Measurements from ENCODE around the gene MICALL2.

Gene MICALL2

DNA sequence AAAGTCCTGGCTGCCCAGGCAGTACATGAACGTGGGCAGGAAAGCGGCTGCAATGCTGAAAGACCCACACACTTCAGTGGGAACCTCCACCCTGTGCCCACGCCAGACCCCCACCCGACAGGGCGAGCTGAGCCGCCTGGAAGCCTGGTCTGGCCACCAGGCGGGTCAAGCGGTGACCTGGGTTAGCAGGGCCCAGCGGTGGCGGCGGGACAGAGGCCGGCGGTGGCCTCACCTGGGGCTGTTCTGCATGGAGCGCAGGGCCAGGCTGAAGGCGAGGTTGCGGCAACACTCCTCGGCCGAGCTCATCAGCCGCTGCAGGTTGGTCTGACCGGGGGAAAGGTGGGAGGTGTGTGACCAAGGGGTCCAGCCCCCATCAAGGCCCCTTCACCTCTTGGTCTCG is 11.6 kb upstream of the MICALL2 start:
- Histone ChIP-seq H3K9me3 (ENCODE audit: control insufficient read depth in 2 of 2, low read length in 2 of 2) (no peaks in the 10 kb centered on the region), H3K4me3 (ENCODE audit: low read length in 2 of 2) (no peak overlapping the region), H3K27ac (ENCODE audit: low read depth in 2 of 2, low read length in 2 of 2) (no peak overlapping the region), H3K9ac (ENCODE audit: low read depth in 1 of 2, low read length in 2 of 2) (no peak overlapping the region), H3K27me3 (ENCODE audit: control insufficient read depth in 2 of 2, insufficient read depth in 2 of 2, low read length in 2 of 2) (no peaks in the 10 kb centered on the region), H3K4me1 (ENCODE audit: control insufficient read depth in 2 of 2, insufficient read depth in 2 of 2, low read length in 2 of 2) (peaks cover 11 to 19% of the 10 kb centered on the region in 2 donors), H3K36me3 (ENCODE audit: control insufficient read depth in 2 of 2, insufficient read depth in 2 of 2, low read length in 2 of 2) (peaks cover 17% of the 10 kb centered on the region in 2 donors)

DNA sequence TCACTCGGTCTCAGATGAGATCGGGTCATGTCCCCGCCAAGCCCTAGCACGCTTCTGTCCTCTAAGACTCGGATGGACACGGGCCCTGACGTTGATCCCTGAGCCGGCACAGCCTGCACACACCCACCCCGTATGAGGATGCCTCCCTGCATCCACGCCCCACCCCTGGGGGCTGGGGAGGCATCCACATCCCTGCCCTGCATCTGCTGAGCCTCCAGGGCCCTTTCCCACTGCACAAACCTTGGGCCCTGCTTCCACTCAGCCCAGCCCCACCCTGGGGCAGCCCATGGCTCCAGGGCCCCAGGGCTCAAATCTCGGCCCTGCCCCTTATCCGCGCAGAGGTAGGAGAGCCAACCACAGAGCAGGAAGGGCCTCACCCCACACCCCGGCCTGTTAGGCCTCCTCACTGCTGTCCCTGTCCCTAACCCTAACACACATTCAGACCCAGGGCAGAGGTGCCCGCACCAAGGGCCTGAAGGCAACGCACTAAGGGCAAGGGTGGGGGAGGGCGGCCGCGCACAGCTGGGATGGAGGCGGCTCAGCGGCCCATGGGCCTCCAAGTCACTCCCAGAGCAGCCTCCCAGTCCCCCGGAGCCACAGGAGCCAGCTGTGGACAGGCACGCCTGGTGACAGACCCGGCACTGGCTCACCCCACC is 9.5 kb upstream of the MICALL2 start:
- Histone ChIP-seq H3K9me3 (ENCODE audit: control insufficient read depth in 2 of 2, low read length in 2 of 2) (no peaks in the 10 kb centered on the region), H3K9ac (ENCODE audit: low read depth in 1 of 2, low read length in 2 of 2) (no peak overlapping the region), H3K27ac (ENCODE audit: low read depth in 2 of 2, low read length in 2 of 2) (no peak overlapping the region), H3K4me3 (ENCODE audit: low read length in 2 of 2) (no peak overlapping the region), H3K36me3 (ENCODE audit: control insufficient read depth in 2 of 2, insufficient read depth in 2 of 2, low read length in 2 of 2) (peaks cover 11 to 15% of the 10 kb centered on the region in 2 donors), H3K4me1 (ENCODE audit: control insufficient read depth in 2 of 2, insufficient read depth in 2 of 2, low read length in 2 of 2) (peaks cover 13 to 19% of the 10 kb centered on the region in 2 donors), H3K27me3 (ENCODE audit: control insufficient read depth in 2 of 2, insufficient read depth in 2 of 2, low read length in 2 of 2) (no peaks in the 10 kb centered on the region)

DNA sequence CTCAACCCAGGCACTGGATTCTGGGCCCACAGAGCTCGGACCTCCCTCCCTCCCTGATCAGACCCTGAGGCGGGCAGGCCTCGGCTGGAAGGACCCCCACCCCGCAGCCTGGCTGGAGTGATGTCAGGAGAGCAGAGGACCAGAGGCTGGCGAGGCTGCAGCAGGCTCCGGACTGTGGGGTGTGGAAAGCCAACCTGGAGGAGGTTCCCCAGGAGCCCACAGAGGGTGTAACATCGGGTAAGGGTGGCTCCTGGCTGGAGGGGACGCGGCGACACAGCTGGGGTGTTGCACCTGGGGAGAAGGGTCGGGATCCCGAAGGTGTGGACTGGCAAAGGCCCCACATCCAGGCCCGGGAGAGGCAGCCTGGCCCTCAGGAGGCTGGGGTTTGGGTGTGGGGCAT is 8.9 kb upstream of the MICALL2 start:
- H3K9ac ChIP-seq (ENCODE audit: low read depth in 1 of 2, low read length in 2 of 2) = no peak overlapping the region
- H3K27me3 ChIP-seq (ENCODE audit: control insufficient read depth in 2 of 2, insufficient read depth in 2 of 2, low read length in 2 of 2) = no peaks in the 10 kb centered on the region
- peaks cover 6 to 12% of the 10 kb centered on the region in 2 donors for H3K36me3 ChIP-seq (ENCODE audit: control insufficient read depth in 2 of 2, insufficient read depth in 2 of 2, low read length in 2 of 2)
- peaks cover 19 to 25% of the 10 kb centered on the region in 2 donors for H3K4me1 ChIP-seq (ENCODE audit: control insufficient read depth in 2 of 2, insufficient read depth in 2 of 2, low read length in 2 of 2)
- no peaks in the 10 kb centered on the region for H3K9me3 ChIP-seq (ENCODE audit: control insufficient read depth in 2 of 2, low read length in 2 of 2)
- H3K27ac ChIP-seq (ENCODE audit: low read depth in 2 of 2, low read length in 2 of 2) = no peak overlapping the region
- H3K4me3 ChIP-seq (ENCODE audit: low read length in 2 of 2) = no peak overlapping the region

GRCh38 chr7:1466524-1467271 is 7.4 kb upstream of the MICALL2 start:
- Histone ChIP-seq H3K4me3 (ENCODE audit: low read length in 2 of 2) (no peak overlapping the region), H3K27me3 (ENCODE audit: control insufficient read depth in 2 of 2, insufficient read depth in 2 of 2, low read length in 2 of 2) (no peaks in the 10 kb centered on the region), H3K4me1 (ENCODE audit: control insufficient read depth in 2 of 2, insufficient read depth in 2 of 2, low read length in 2 of 2) (peaks cover 30 to 40% of the 10 kb centered on the region in 2 donors), H3K36me3 (ENCODE audit: control insufficient read depth in 2 of 2, insufficient read depth in 2 of 2, low read length in 2 of 2) (peaks cover 5% of the 10 kb centered on the region in 2 donors), H3K9me3 (ENCODE audit: control insufficient read depth in 2 of 2, low read length in 2 of 2) (no peaks in the 10 kb centered on the region), H3K9ac (ENCODE audit: low read depth in 1 of 2, low read length in 2 of 2) (peak overlapping the region; percentile 41 to 67), H3K27ac (ENCODE audit: low read depth in 2 of 2, low read length in 2 of 2) (peak overlapping the region; percentile 49 to 65)

DNA sequence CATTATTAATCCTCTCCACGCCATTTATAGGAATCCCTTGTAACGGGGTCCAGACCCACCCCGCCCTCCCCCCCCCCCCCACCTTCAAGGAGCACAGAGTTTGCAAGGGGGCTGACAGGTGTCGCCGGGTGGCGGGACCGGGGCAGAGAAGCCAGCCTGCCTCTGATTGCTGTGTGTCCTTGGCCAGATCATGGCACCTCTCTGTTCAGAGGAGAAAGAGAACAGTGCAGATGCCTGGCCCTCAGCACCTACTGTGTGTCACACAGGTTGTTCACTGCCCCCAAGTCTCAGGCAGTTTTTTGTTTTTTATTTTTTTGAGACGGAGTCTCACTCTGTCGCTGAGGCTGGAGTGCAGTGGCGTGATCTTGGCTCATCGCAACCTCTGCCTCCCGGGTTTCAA is 5.4 kb upstream of the MICALL2 start:
- Histone ChIP-seq H3K27me3 (ENCODE audit: control insufficient read depth in 2 of 2, insufficient read depth in 2 of 2, low read length in 2 of 2) (no peaks in the 10 kb centered on the region), H3K9me3 (ENCODE audit: control insufficient read depth in 2 of 2, low read length in 2 of 2) (no peaks in the 10 kb centered on the region), H3K4me3 (ENCODE audit: low read length in 2 of 2) (no peak overlapping the region), H3K4me1 (ENCODE audit: control insufficient read depth in 2 of 2, insufficient read depth in 2 of 2, low read length in 2 of 2) (peaks cover 42 to 57% of the 10 kb centered on the region in 2 donors), H3K9ac (ENCODE audit: low read depth in 1 of 2, low read length in 2 of 2) (no peak overlapping the region), H3K36me3 (ENCODE audit: control insufficient read depth in 2 of 2, insufficient read depth in 2 of 2, low read length in 2 of 2) (peaks cover 1% of the 10 kb centered on the region in 2 donors), H3K27ac (ENCODE audit: low read depth in 2 of 2, low read length in 2 of 2) (no peak overlapping the region)

DNA sequence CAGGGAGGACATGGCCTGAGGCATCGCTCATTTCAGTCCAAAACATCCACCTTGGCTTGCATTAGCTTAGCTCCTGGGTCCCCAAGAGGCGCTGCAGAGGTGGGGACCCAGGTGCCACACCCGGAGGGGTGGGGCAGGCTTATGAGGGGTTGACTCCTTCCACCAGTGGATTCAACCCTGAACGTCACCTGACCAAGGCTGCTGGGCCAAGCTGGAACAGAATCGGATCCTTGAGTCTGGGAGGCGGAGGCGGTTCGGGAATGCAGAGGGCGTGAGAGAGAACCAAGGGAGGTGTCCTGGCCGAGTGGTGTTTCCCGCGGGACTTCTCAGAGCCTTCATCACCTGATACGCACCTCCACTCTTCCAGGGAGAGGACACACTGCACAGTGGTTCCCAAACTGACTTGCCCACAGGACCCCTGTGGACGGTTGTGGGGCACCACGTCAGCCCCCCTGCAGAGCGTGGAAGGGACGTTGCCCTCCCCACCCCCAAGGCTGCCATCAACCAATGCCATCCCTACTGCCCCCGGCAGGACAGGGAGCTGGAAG is 4.5 kb upstream of the MICALL2 start:
- H3K9me3 ChIP-seq (ENCODE audit: control insufficient read depth in 2 of 2, low read length in 2 of 2) = no peaks in the 10 kb centered on the region
- H3K4me1 ChIP-seq (ENCODE audit: control insufficient read depth in 2 of 2, insufficient read depth in 2 of 2, low read length in 2 of 2) = peaks cover 44 to 59% of the 10 kb centered on the region in 2 donors
- H3K4me3 ChIP-seq (ENCODE audit: low read length in 2 of 2) = no peak overlapping the region
- H3K27ac ChIP-seq (ENCODE audit: low read depth in 2 of 2, low read length in 2 of 2) = peak overlapping the region; percentile 97 to 99
- H3K36me3 ChIP-seq (ENCODE audit: control insufficient read depth in 2 of 2, insufficient read depth in 2 of 2, low read length in 2 of 2) = no peaks in the 10 kb centered on the region
- no peaks in the 10 kb centered on the region for H3K27me3 ChIP-seq (ENCODE audit: control insufficient read depth in 2 of 2, insufficient read depth in 2 of 2, low read length in 2 of 2)
- H3K9ac ChIP-seq (ENCODE audit: low read depth in 1 of 2, low read length in 2 of 2) = no peak overlapping the region

GRCh38 chr7:1461646-1462375 is 2.5 kb upstream of the MICALL2 start:
- peaks cover 60 to 72% of the 10 kb centered on the region in 2 donors for H3K4me1 ChIP-seq (ENCODE audit: control insufficient read depth in 2 of 2, insufficient read depth in 2 of 2, low read length in 2 of 2)
- no peaks in the 10 kb centered on the region for H3K9me3 ChIP-seq (ENCODE audit: control insufficient read depth in 2 of 2, low read length in 2 of 2)
- no peaks in the 10 kb centered on the region for H3K36me3 ChIP-seq (ENCODE audit: control insufficient read depth in 2 of 2, insufficient read depth in 2 of 2, low read length in 2 of 2)
- peak overlapping the region in 1 of 2 donors; percentile 26 for H3K4me3 ChIP-seq (ENCODE audit: low read length in 2 of 2)
- H3K27me3 ChIP-seq (ENCODE audit: control insufficient read depth in 2 of 2, insufficient read depth in 2 of 2, low read length in 2 of 2) = no peaks in the 10 kb centered on the region
- peak overlapping the region; percentile 97 to 99 for H3K27ac ChIP-seq (ENCODE audit: low read depth in 2 of 2, low read length in 2 of 2)
- peak overlapping the region; percentile 63 to 87 for H3K9ac ChIP-seq (ENCODE audit: low read depth in 1 of 2, low read length in 2 of 2)

DNA sequence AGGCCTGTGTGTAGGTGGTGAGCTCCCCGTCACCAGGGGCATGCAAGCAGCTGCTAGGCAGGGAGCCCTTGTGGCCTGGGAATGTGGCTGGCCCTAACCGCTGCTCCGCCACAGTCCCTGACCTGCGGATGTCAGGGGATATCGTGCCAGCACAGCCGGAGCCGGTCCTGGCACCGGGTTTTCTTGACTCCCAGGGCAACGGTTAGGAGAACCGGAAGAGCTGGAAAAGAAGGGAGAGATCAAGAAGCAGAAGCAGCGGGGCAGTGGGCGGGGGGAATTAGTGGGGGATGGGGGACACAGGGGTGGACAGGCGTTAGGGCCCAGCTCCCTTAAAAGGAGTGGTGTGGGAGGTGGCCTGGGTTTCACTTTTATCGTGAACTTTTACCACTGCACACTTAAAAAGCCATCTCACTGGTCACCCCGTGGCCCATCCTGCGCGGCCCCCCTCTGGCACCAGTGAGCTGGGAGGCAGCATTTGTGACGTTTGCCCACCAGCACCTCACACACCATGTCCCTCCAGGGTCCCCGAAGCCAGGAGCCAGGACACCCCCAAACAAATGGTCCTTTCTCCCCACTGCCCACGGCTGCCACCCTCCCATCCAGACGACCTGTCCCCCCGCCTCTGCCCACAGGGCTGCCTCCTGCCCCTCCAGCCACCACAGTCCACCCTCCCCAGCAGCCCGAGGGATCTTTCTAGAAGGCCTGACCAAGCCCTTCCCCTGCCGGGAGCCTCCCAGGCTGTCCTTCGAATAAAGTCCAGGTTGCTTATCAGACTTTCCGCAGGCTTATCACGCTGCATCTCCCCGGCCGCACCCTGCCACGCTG is 1.8 kb upstream of the MICALL2 start:
- H3K9me3 ChIP-seq (ENCODE audit: control insufficient read depth in 2 of 2, low read length in 2 of 2) = no peaks in the 10 kb centered on the region
- H3K27ac ChIP-seq (ENCODE audit: low read depth in 2 of 2, low read length in 2 of 2) = peak overlapping the region; percentile 97 to 99
- H3K9ac ChIP-seq (ENCODE audit: low read depth in 1 of 2, low read length in 2 of 2) = peak overlapping the region; percentile 75 to 87
- H3K36me3 ChIP-seq (ENCODE audit: control insufficient read depth in 2 of 2, insufficient read depth in 2 of 2, low read length in 2 of 2) = no peaks in the 10 kb centered on the region
- peak overlapping the region; percentile 67 to 76 for H3K4me3 ChIP-seq (ENCODE audit: low read length in 2 of 2)
- H3K4me1 ChIP-seq (ENCODE audit: control insufficient read depth in 2 of 2, insufficient read depth in 2 of 2, low read length in 2 of 2) = peaks cover 60 to 71% of the 10 kb centered on the region in 2 donors
- no peaks in the 10 kb centered on the region for H3K27me3 ChIP-seq (ENCODE audit: control insufficient read depth in 2 of 2, insufficient read depth in 2 of 2, low read length in 2 of 2)

DNA sequence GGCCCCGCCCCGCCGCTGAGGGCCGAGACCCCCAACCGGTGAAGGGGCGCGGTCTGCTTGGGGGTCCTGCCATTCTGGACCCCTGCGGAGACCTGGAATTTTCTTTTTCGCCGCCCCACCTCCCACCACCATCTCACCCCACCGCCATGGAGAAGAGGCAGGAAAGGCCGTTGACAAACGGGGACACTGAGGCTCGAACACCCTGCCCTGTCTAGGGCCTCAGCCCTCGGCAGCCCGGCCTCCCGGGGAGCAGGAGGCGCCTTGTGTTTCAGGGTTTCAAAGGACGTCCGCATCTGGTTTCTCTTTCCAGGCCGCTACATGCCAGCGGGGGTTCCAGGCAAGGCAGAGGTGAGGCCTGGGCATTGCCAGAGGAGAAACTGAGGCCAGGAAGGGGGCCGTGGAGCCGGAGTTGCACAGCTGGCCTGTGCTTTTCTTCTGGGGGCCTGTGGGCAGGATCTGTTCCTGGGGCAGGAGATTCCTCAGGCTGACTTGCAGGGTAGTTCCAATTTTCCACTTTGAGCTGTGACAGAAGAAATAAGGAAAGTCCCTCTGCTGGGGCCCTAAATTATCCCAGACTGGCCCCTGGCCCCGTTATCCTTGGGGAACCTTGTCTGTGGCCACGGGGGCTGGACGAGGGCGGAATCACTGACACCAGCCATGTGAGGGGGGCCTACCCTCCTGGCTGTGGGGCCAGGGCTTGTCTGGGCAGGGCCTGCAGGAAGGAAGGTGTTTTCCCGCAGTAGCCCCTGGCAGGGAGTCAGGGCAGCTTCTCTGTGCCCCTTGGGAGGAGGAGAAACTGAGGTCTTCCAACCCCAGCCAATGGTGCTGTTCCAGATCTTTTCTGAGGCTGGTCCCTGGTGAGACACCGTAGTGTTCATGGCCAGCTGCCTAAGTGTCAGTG is 900 bp upstream of the MICALL2 start:
- no peaks in the 10 kb centered on the region for H3K9me3 ChIP-seq (ENCODE audit: control insufficient read depth in 2 of 2, low read length in 2 of 2)
- H3K27me3 ChIP-seq (ENCODE audit: control insufficient read depth in 2 of 2, insufficient read depth in 2 of 2, low read length in 2 of 2) = no peaks in the 10 kb centered on the region
- peak overlapping the region; percentile 75 to 87 for H3K9ac ChIP-seq (ENCODE audit: low read depth in 1 of 2, low read length in 2 of 2)
- H3K4me1 ChIP-seq (ENCODE audit: control insufficient read depth in 2 of 2, insufficient read depth in 2 of 2, low read length in 2 of 2) = peaks cover 67 to 79% of the 10 kb centered on the region in 2 donors
- peak overlapping the region; percentile 67 to 76 for H3K4me3 ChIP-seq (ENCODE audit: low read length in 2 of 2)
- peak overlapping the region; percentile 97 to 99 for H3K27ac ChIP-seq (ENCODE audit: low read depth in 2 of 2, low read length in 2 of 2)
- no peaks in the 10 kb centered on the region for H3K36me3 ChIP-seq (ENCODE audit: control insufficient read depth in 2 of 2, insufficient read depth in 2 of 2, low read length in 2 of 2)
